Activated naive CD4-positive, alpha-beta T cell treated with anti-CD3 and anti-CD28 coated beads, Interleukin-2, amount 50 U/mL, for 72 hours (primary cell): ENCODE results near the gene INAVA. TPM values are rescaled to one million over a fixed set of nuclear protein-coding genes. Genes with fewer than 3 reads are reported as not detected.
"Not testable (repeated sequence)": the region's sequence is repeated elsewhere in the genome, so short reads cannot be mapped to it uniquely, and the experiment has no call there.

Experiments used
- ATAC-seq, 2 donors: fragments of 150-1000 bp; cut with Tn5 transposase; 2 replicates each; pipeline ENCODE4 v1.10.0; 2021; ENCODE audit warnings: mild to moderate bottlenecking in 2 of 2, moderate library complexity in 2 of 2
- DNase-seq, 2 donors: peaks; one replicate each; pipeline ENCODE4 v3.0.0; 2021 to 2022; ENCODE audit warnings: low spot score in 2 of 2
- H3K27ac Mint-ChIP-seq, 2 donors: one replicate each; pipeline ENCODE4 v1.8.0; 2022; ENCODE audit warnings: mild to moderate bottlenecking in 2 of 2, mixed read lengths in 2 of 2
- H3K36me3 Mint-ChIP-seq, 2 donors: one replicate each; pipeline ENCODE4 v1.8.0; 2022; ENCODE audit warnings: mixed read lengths in 2 of 2
- H3K9me3 Mint-ChIP-seq, 2 donors: one replicate each; pipeline ENCODE4 v1.8.0; 2022; ENCODE audit warnings: mixed read lengths in 2 of 2
- total RNA-seq, 2 donors: library from RNA; stranded (reverse); gene quantifications; one replicate each; pipeline ENCODE4 v1.2.3, GENCODE V29; 2022

The INAVA gene
- total RNA-seq, 2 donors from 2014 or later = 0.09 to 0.88 TPM

DNA sequence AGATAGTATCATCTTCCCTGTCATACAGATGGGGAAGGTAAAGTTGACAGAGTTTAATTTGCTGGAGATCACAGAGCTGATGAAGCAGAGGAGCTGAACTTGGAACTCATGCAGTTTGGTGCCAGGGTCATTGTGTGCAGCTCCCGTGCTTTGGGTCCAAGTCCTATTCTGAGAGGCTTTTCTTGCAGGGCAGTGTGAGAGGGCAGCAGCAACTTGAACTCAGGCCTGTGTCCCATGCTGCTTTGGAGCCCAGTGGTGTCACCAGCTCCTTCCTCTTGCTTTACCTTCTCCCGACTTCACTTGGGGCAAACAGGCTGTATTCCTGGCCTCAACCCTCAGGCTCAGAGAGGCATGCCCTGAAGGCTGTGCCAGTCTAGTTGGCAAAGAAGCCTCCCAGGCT, 24.7 kb downstream of the INAVA start:
- ATAC-seq = no peak
- Mint-ChIP-seq H3K36me3 (no peaks in the 10 kb centered on the region), H3K27ac (no peak overlapping the region), H3K9me3 (no peaks in the 10 kb centered on the region)
- peak in 1 of 2 donors; percentile 20 for DNase-seq

GRCh38 chr1:200921571-200922110, 26.9 kb downstream of the INAVA start:
- Mint-ChIP-seq H3K27ac (no peak overlapping the region), H3K36me3 (no peaks in the 10 kb centered on the region), H3K9me3 (no peaks in the 10 kb centered on the region)
- ATAC-seq (no peak), DNase-seq (peak in 1 of 2 donors; percentile 18)

DNA sequence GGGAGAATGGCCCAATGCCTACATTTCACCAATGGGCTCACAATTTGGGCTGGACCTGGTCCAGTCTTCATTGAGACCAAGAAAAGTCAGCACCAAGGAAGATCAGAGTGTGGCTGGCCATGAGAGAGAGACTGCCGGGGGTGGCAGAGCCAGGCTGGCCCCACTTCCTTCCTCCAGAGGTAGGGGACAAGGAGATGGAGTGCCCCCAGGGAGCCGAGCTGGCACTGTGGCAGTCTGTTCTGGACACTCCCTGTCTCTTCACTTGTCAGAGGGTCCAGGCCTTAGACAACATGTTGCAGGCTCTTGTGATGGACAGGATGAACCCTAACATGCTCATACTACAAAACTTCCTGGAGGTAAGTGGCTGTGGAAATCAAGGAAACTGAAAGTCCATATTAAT, 27.7 kb downstream of the INAVA start:
- H3K36me3 Mint-ChIP-seq = no peaks in the 10 kb centered on the region
- peak in 1 of 2 donors; percentile 4 for DNase-seq
- H3K27ac Mint-ChIP-seq = no peak overlapping the region
- no peaks in the 10 kb centered on the region for H3K9me3 Mint-ChIP-seq
- ATAC-seq = no peak

- ATAC-seq (no peak), DNase-seq (no peak)
- no peaks in the 10 kb centered on the region for H3K36me3 Mint-ChIP-seq
Measured at GRCh38 chr1:200923601-200924000, 28.9 kb downstream of the INAVA start.

DNA sequence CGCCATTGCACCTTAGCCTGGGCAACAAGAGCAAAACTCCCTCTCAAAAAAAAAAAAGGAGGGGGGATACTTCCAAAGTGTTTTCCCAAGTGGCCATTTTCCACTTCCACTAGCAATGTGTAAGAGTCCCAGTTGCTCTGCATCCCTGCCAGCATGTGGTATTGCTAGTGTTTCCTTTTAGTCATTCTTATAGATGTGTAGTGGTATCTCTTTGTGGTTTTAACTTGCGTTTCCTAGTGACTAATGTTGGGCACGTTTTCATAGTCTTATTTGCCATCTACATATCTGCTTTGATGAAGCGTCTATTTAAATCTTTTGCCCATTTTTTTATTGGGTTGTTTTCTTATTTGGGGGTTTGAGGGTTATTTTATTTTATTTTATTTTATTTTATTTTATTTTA, 31.1 kb downstream of the INAVA start:
- Mint-ChIP-seq H3K9me3 (peaks cover 0 to under 1% of the 10 kb centered on the region in 2 donors), H3K36me3 (peaks cover 0 to 2% of the 10 kb centered on the region in 2 donors), H3K27ac (no peak overlapping the region)
- peak in 1 of 2 donors; percentile 48 for DNase-seq
- ATAC-seq = peak; percentile 98 to 99

More at GRCh38 chr1:200923601-200924000, 28.9 kb downstream of the INAVA start:
- Mint-ChIP-seq H3K27ac (no peak overlapping the region), H3K9me3 (no peaks in the 10 kb centered on the region)

GRCh38 chr1:200929530-200930278, 35.0 kb downstream of the INAVA start:
- H3K27ac Mint-ChIP-seq = no peak overlapping the region
- peaks cover 0 to 12% of the 10 kb centered on the region in 2 donors for H3K9me3 Mint-ChIP-seq
- ATAC-seq = no peak
- DNase-seq = peak in 1 of 2 donors; percentile 14
- peaks cover 0 to 9% of the 10 kb centered on the region in 2 donors for H3K36me3 Mint-ChIP-seq

DNA sequence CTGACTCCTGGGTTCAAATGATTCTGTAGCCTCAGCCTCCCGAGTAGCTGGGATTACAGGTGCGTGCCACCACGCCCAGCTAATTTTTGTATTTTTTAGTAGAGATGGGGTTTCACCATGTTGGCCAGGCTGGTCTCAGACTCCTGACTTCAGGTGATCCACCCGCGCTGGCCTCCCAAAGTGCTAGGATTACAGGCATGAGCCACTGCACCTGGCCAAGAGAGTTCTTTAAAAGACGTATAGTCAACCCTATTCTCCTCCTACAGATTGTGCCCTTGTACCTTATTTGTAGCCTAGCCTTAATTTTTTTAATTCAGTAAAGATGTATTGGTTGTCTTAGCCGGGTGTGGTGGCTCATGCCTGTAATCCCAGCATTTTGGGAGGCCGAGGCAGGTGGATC, 35.6 kb downstream of the INAVA start:
- H3K9me3 Mint-ChIP-seq = peaks cover 0 to 12% of the 10 kb centered on the region in 2 donors
- not testable (repeated sequence) for H3K27ac Mint-ChIP-seq, DNase-seq, H3K36me3 Mint-ChIP-seq, ATAC-seq

DNA sequence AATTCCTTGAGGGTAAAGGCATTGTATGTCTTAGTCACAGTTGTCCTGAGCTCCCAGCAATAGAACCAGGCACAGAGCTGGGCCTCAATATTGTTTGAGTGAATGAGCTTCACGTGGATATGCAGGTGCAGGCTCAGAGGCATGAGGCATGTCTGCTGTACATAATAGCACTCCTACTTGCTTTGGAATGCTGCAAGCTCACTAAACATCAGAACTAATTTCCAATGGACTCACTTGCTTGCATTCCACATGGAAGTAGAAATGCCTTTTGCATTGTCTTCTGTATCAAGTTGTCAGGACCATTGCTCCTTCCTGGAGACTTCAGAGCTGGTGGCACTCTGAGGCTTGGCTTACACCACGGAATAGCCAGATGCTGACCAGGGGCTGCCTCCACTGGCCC, 37.1 kb downstream of the INAVA start:
- peaks cover 0 to 9% of the 10 kb centered on the region in 2 donors for H3K36me3 Mint-ChIP-seq
- DNase-seq (no peak), ATAC-seq (no peak)
- H3K27ac Mint-ChIP-seq = no peak overlapping the region
- H3K9me3 Mint-ChIP-seq = peaks cover 0 to 12% of the 10 kb centered on the region in 2 donors

DNA sequence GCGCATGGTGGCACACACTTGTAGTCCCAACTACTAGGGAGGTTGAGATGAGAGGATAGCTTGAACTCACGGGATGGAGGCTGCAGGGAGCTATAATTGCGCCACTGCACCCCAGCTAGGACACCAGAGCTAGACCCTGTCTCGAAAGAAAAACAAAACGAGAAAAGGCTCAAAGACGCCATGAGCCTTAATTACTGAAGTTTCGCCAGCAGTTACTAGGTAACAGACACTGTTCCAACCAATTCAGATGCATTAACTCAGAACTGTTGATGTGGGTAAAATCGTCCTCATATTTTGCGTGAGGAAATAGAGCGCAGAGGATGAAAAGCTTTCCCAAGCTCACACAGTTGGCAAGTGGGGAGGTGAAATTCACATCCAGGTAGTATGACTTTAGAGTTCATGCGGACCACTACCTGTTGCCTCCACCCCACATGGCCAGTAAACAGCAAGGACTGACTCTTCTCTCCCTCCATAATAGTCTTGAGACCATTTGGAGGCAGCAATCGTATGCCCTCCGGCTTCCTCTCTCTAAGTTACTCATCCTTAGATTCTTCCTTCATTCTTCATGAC, 40.1 kb downstream of the INAVA start:
- Mint-ChIP-seq H3K9me3 (peaks cover 0 to 12% of the 10 kb centered on the region in 2 donors), H3K36me3 (peaks cover 0 to 9% of the 10 kb centered on the region in 2 donors), H3K27ac (no peak overlapping the region)

DNA sequence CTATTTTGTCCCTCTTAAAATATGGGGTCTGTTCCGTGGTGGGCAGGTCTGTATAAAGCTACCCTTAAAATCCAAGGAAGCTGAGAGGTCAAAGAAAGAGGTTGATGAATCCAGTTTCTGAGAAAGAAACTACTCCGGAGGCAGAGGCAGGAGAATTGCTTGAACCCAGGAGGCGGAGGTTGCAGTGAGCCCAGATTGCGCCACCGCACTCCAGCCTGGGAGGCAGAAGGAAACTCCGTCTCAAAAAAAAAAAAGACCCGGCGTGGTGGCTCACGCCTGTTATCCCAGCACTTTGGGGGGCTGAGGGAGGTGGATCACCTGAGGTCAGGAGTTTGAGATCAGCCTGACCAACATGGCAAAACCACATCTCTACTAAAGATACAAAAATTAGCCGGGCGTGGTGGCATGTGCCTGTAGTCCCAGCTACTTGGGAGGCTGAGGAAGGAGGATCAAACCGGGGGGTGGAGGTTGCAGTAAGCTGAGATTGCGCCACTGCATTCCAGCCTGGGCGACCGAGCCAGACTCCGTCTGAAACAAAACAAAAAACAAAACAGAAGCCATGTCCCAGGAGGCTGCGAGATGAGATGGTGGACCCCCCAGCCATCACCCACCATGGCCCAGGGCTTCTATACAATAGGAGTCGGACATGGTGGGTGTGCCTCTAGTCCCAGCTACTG, 40.7 kb downstream of the INAVA start:
- peak in 1 of 2 donors; percentile 11 for DNase-seq
- ATAC-seq, H3K36me3 Mint-ChIP-seq, H3K27ac Mint-ChIP-seq: not testable (repeated sequence)
- peaks cover 0 to 16% of the 10 kb centered on the region in 2 donors for H3K9me3 Mint-ChIP-seq

More for the DNA sequence above, 40.1 kb downstream of the INAVA start:
- ATAC-seq = no peak
- peak in 1 of 2 donors; percentile 11 for DNase-seq

DNA sequence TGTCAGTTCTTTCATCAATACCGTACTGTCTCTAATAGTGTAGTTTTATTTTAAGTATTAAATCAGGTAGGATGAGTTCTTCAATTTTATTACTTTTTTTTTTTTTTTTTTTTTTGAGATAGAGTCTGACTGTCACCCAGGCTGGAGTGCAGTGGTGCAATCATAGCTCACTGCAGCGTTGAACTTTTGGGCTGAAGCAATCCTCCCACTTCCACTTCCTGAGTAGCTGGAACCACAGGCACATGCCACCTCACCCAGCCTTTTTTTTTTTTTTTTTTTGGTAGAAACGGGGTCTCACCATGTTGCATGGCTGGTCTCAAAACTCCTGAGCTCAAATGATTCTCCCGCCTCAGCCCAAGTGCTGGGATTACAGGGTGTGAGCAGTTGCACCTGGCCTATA, 44.3 kb downstream of the INAVA start:
- peak in 1 of 2 donors; percentile 37 for DNase-seq
- ATAC-seq = peak; percentile 47 to 56
- H3K36me3 Mint-ChIP-seq = no peaks in the 10 kb centered on the region
- no peak overlapping the region for H3K27ac Mint-ChIP-seq
- H3K9me3 Mint-ChIP-seq = peaks cover 4 to 6% of the 10 kb centered on the region in 2 donors

GRCh38 chr1:200945111-200945510, 50.4 kb downstream of the INAVA start:
- DNase-seq (peak in 1 of 2 donors; percentile 9), ATAC-seq (no peak)
- peaks cover 13 to 20% of the 10 kb centered on the region in 2 donors for H3K9me3 Mint-ChIP-seq
- H3K27ac Mint-ChIP-seq = no peak overlapping the region
- H3K36me3 Mint-ChIP-seq = peaks cover 0 to 14% of the 10 kb centered on the region in 2 donors

DNA sequence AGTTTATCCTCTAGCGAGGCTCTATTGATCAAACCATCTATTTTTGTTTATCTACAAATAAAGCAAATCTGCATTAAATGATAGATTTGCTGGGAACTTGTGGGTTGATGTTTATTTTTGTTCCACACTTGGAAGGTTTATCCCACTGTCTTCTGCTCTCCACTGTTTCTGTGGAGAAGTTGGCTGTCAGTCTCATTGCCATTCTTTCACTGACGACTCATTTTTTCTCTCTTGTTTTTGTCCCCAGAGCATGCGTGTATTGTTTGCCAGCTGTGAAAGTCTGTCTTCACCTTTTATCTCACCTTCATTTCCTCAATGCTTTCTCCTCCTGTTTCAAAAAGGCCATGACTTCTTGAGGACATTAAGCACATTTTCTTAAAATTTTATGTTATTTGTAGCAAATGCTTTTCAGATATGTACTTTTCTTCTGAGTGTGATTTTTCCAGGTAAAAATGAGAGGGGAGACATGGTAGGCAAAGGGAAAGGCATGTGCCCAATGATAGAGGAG, 52.4 kb downstream of the INAVA start:
- DNase-seq (no peak), ATAC-seq (no peak)
- Mint-ChIP-seq H3K36me3 (peaks cover 0 to 14% of the 10 kb centered on the region in 2 donors), H3K27ac (no peak overlapping the region), H3K9me3 (peaks cover 12 to 14% of the 10 kb centered on the region in 2 donors)

GRCh38 chr1:200949626-200950025, 54.9 kb downstream of the INAVA start:
- H3K9me3 Mint-ChIP-seq = peaks cover 9 to 14% of the 10 kb centered on the region in 2 donors
- DNase-seq (no peak), ATAC-seq (no peak)
- no peak overlapping the region for H3K27ac Mint-ChIP-seq
- H3K36me3 Mint-ChIP-seq = peaks cover 0 to 14% of the 10 kb centered on the region in 2 donors

- no peak overlapping the region for H3K27ac Mint-ChIP-seq
- no peak for DNase-seq
- peaks cover 0 to 14% of the 10 kb centered on the region in 2 donors for H3K36me3 Mint-ChIP-seq
- peaks cover 9 to 14% of the 10 kb centered on the region in 2 donors for H3K9me3 Mint-ChIP-seq
- ATAC-seq = no peak
Measured at GRCh38 chr1:200951016-200951415, 56.3 kb downstream of the INAVA start.

- no peak for ATAC-seq
- H3K9me3 Mint-ChIP-seq = no peaks in the 10 kb centered on the region
- DNase-seq = no peak
- H3K36me3 Mint-ChIP-seq = no peaks in the 10 kb centered on the region
- no peak overlapping the region for H3K27ac Mint-ChIP-seq
Measured at GRCh38 chr1:200954434-200954833, 59.7 kb downstream of the INAVA start.

DNA sequence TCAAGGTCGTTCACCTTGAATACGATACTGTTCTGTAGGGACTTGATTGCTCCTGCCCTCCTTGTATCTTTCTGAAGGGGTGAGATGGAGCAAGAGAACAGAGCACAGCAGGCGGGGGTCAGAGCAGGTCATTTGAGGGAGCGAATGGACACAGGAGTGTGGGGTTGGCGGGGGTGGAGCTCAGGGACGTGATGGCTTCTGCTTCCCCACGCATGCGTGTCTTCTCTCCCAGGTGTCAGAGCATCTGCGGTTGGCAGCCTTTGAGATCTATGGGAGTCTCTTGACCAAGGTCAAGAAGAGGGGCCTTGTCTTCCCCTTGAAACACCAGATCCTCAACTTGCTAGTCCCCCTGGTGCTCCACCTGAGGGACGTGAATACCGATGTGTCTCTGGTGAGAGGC, 63.9 kb downstream of the INAVA start:
- ATAC-seq = no peak
- Mint-ChIP-seq H3K9me3 (no peaks in the 10 kb centered on the region), H3K27ac (no peak overlapping the region), H3K36me3 (no peaks in the 10 kb centered on the region)
- no peak for DNase-seq
